PC-3 (cell line): Measurements from ENCODE around the gene USP34.

ENCODE experiments used
- EZH2 ChIP-seq: fragments of 300-600 bp; sonication (generic); IDR thresholded peaks from one replicate; pipeline ENCODE4 v1.6.1; 2017; ENCODE audit warnings: antibody characterized with exemption, mild to moderate bottlenecking, low read length; ENCODE audit not compliant: unreplicated experiment
- EZH2phosphoT487 ChIP-seq: fragments of 300-600 bp; sonication (generic); IDR thresholded peaks from 2 replicates; pipeline ENCODE4 v1.6.1; 2018; ENCODE audit warnings: mild to moderate bottlenecking, antibody characterized with exemption, low read length, borderline replicate concordance
- TF ChIP-seq, protein P1 (sequence below): fragments of 300-600 bp; sonication (generic); conservative IDR thresholded peaks from 2 replicates; pipeline ENCODE4 v1.5.1; 2017; ENCODE audit warnings: antibody characterized with exemption, low read depth, mild to moderate bottlenecking, low read length

DNA sequence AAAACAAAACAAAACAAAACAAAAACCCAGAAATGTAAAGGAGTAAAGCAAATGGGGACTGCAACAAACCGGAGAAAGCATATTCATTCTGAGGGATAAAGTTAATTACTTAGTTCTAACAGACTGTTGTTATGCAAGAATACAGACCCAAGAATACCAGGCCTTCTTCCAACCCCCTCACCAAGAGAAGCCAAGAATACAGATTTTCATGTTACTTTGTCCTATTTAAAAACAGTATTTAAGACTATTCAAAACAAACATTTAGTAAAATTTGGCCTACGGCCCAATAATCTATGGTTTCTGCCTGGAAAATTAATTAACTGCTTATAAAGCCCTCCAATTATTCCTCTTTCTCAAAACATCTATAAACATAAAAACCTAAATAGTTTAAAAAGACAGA lies 91.4 kb downstream of the USP34 start:
- TF ChIP-seq, protein P1, sequence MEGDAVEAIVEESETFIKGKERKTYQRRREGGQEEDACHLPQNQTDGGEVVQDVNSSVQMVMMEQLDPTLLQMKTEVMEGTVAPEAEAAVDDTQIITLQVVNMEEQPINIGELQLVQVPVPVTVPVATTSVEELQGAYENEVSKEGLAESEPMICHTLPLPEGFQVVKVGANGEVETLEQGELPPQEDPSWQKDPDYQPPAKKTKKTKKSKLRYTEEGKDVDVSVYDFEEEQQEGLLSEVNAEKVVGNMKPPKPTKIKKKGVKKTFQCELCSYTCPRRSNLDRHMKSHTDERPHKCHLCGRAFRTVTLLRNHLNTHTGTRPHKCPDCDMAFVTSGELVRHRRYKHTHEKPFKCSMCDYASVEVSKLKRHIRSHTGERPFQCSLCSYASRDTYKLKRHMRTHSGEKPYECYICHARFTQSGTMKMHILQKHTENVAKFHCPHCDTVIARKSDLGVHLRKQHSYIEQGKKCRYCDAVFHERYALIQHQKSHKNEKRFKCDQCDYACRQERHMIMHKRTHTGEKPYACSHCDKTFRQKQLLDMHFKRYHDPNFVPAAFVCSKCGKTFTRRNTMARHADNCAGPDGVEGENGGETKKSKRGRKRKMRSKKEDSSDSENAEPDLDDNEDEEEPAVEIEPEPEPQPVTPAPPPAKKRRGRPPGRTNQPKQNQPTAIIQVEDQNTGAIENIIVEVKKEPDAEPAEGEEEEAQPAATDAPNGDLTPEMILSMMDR = no peak
- no peak for TF ChIP-seq EZH2
- no peak for TF ChIP-seq EZH2phosphoT487
